ENCODE results near the gene PNPLA1.

The PNPLA1 gene

GRCh38 chr6:36269834-36270705 lies at the start of gene PNPLA1:
Gene PNPLA1 (plus strand): TSS chr6:36270060. CDS start chr6:36270460, 400 bp downstream.
- no peak for DNase-seq (ENCODE audit: low read depth in 2 of 2)

GRCh38 chr6:36220226-36220625 lies 49.6 kb upstream of the PNPLA1 start:
- DNase-seq (ENCODE audit: low read depth in 2 of 2): no peak

DNA sequence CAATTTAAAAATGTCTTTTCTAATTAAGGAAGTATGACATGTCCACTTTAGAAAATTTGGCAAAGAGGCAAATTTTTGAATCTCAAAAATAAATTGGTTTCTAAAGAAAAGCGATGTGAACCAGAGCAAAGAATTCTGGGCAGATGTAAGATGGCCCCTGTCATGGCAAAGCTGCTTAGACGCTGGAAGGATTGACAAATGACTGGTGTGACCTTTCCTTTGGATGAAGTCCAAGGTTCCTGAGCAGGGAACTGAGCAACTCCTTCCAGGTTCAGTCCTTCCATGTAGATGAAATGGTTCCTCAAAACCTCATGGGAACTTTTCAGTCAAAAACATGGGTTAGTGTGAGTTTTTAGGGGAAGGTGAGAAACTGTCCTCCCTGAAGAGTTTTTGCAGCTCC lies 48.2 kb upstream of the PNPLA1 start:
- no peak for DNase-seq (ENCODE audit: low read depth in 2 of 2)

DNA sequence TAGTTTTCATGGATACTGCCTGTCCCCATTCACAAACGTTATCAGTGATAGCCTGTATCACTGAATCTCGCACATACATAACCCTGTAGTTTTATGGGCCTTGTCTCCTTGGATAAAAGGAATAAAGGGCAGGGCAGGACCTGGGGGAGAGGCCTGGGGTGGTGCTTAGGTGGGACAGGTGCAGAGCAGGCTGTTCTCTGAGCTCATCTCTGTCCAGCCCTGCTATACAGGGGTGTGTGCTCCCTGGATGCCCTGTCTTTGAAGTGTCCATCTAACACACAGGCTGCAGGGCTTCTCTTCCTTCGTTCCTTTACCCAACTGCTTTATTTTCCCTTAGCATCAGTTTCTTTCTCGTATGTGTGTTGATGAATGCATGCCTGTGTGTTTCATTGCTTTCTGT lies 46.9 kb upstream of the PNPLA1 start:
- no peak for DNase-seq (ENCODE audit: low read depth in 2 of 2)

GRCh38 chr6:36223706-36224105 lies 46.2 kb upstream of the PNPLA1 start:
- DNase-seq (ENCODE audit: low read depth in 2 of 2): no peak

GRCh38 chr6:36224918-36225461 lies 44.9 kb upstream of the PNPLA1 start:
- DNase-seq (ENCODE audit: low read depth in 2 of 2): no peak

DNA sequence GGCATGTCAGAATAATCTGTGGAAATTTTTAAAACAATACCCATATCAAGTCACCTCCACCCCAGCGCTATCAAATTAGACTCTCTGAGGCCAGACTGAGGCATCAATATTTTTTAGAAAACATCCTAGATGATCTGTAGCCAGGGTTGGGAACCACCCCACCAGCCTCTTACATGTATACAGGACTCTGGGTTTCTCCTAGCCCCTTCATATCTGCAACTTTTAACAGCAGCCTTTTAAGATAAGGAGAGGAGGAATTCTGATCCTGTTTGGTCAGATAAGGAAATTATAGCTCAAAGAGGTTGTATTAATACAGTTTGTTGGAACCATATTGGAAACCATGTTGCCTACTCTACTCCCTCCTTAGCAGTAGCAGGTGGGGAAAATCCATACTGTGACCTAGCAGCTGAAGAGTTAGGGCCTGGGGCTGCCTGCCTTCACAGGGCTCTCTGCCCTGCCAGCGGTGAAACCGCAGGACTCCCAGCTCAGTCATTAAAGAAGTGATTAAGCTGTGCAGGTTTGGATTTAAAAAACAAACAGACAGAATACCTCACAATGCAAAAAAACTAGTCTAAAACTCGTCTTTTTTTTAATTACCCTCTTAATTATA lies 43.3 kb upstream of the PNPLA1 start:
- DNase-seq (ENCODE audit: low read depth in 2 of 2): no peak

GRCh38 chr6:36227379-36228228 lies 42.3 kb upstream of the PNPLA1 start:
- no peak for DNase-seq (ENCODE audit: low read depth in 2 of 2)

GRCh38 chr6:36229223-36229622 lies 40.6 kb upstream of the PNPLA1 start:
- DNase-seq (ENCODE audit: low read depth in 2 of 2): no peak

GRCh38 chr6:36230371-36230770 lies 39.5 kb upstream of the PNPLA1 start:
- no peak for DNase-seq (ENCODE audit: low read depth in 2 of 2)

DNA sequence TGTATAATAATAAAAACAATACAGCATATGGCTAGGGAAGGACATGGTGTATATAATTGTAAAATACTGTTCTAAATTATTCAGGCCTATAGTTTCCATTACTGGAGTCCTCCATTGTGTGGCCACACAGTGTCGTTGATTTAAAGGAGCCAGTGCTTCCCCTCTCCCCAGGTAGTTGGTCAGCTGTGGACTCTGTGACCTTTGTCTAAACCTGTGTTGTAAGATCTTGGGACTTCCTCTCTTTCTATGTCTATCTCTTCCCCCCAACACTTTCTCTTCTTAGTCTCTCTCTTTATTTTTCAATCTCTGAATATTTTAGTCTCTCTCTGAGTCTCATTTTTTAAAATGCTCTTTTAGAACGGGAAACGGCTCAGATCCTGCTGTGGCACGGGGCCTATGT lies 37.7 kb upstream of the PNPLA1 start:
- DNase-seq (ENCODE audit: low read depth in 2 of 2): no peak

- DNase-seq (ENCODE audit: low read depth in 2 of 2): no peak
Observed at GRCh38 chr6:36235309-36235708, 34.6 kb upstream of the PNPLA1 start.

GRCh38 chr6:36235862-36236261 lies 34.0 kb upstream of the PNPLA1 start:
- no peak for DNase-seq (ENCODE audit: low read depth in 2 of 2)

DNA sequence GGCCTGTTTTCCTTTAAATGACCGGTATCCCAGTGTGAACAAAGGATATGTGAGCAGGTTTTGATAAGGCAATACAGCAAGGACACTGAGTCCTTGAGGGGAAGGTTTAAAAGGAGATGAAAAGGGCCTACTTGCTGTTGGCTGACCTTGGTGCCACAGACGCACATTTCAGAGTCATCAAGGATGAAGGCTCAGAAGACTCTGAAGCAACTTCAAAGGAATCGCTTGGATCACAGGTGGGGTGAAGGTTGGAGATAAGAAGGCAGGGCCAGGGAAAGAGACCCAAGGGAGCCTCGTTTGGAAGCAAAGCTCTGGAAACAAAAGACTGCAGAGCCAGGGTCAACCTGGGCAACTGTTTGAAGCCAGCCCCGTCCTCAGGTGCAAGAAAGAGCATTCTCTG lies 30.1 kb upstream of the PNPLA1 start:
- no peak for DNase-seq (ENCODE audit: low read depth in 2 of 2)

- DNase-seq (ENCODE audit: low read depth in 2 of 2): no peak
Observed at GRCh38 chr6:36241728-36242127, 28.1 kb upstream of the PNPLA1 start.

- DNase-seq (ENCODE audit: low read depth in 2 of 2): no peak
Observed at GRCh38 chr6:36242161-36242560, 27.7 kb upstream of the PNPLA1 start.

DNA sequence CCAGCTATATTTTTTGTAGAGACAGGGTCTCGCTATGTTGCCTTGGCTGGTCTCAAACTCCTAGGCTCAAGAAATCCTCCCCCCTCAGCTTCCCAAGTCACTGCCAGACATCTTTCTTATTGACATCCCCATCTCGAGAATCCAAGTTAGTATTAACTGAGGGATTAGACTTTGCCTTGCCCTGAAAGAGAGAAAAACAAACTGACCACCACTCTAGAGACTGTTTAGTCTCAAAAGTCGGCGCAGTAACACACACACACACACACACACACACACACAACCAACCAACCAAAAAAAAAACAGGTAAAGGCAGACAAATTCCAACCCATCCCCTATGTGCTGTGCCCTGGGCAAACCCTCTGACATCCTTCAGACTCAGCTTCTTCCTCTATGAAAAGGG lies 27.2 kb upstream of the PNPLA1 start:
- no peak for DNase-seq (ENCODE audit: low read depth in 2 of 2)

- no peak for DNase-seq (ENCODE audit: low read depth in 2 of 2)
Observed at GRCh38 chr6:36243562-36244212, 26.2 kb upstream of the PNPLA1 start.

DNA sequence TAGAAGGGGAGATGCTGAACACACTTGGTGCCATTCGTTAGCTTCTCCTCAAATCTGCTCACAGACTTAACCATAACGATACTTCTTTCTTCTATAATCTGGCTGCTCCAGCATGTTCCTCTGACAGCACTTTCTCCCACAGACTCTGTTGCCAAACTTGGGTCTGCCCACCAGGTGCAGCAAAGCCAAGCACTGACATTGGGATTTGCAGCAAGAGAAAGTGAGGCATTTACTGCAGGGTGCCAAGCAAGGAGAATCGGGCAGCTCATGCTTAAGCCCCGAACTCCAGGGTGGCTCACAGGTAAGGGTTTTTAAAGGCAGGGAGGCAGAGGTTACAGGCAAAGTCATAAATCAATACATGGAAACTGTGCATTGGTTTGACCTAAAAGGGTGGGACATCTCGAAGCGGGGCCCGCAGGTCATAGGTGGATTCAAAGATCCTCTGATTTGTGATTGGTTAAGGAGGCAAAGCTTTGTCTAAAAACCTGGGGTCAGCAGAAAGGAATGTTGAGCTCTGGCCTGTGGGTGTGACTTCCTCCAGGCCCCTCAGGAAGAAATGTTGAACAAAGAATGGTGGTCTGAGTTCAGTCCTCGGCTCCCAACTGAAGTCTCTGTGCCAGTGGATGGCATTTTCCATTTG lies 25.1 kb upstream of the PNPLA1 start:
- no peak for DNase-seq (ENCODE audit: low read depth in 2 of 2)

- DNase-seq (ENCODE audit: low read depth in 2 of 2): no peak
Observed at GRCh38 chr6:36245572-36246061, 24.2 kb upstream of the PNPLA1 start.

Measured in stimulated activated CD4-positive, alpha-beta T cell treated with anti-CD3 and anti-CD28 coated beads, Interleukin-1b, Interleukin-23, amount 100 ng/mL, for 1 hour (primary cell).